ENCODE data around the gene HOXB7. TPM values are rescaled to one million over a fixed set of nuclear protein-coding genes. Genes with fewer than 3 reads are reported as not detected.

HOXB7 gene
- total RNA-seq, 1 experiment from 2014 or later, result not detected

GRCh38 chr17:48623583-48623982, 12.8 kb upstream of the HOXB7 start:
- Histone ChIP-seq H3K27ac (ENCODE audit: insufficient read length, low read depth, low read length) (no peak overlapping the region), H4K8ac (replicated peaks; ENCODE audit: insufficient read length, low read depth, low read length) (no peak overlapping the region), H3K27me3 (ENCODE audit: insufficient read depth, low read length) (peaks cover 98% of the 10 kb centered on the region), H3K14ac (ENCODE audit: insufficient read depth, low read length) (no peak overlapping the region), H2BK5ac (ENCODE audit: insufficient read length, low read length) (no peak overlapping the region), H3K79me1 (ENCODE audit: insufficient read depth, low read depth, low read length, poor library complexity, severe bottlenecking) (no peaks in the 10 kb centered on the region), H4K20me1 (ENCODE audit: control insufficient read depth, insufficient read depth, insufficient read length) (no peaks in the 10 kb centered on the region), H2AK5ac (ENCODE audit: insufficient read length, low read length) (no peak overlapping the region), H3K9me3 (ENCODE audit: control insufficient read depth, low read depth, low read length) (no peaks in the 10 kb centered on the region), H3T11ph (ENCODE audit: low read length) (no peak overlapping the region), H2BK15ac (ENCODE audit: low read depth, low read length) (no peak overlapping the region), H2AFZ (ENCODE audit: low read length) (no peak overlapping the region), H3K9ac (ENCODE audit: extremely low read depth, insufficient read length, low read length) (no peak overlapping the region), H2BK20ac (ENCODE audit: low read depth, low read length, poor library complexity, severe bottlenecking) (no peak overlapping the region), H2BK12ac (ENCODE audit: insufficient read length, low read depth, low read length) (no peak overlapping the region), H3K23ac (ENCODE audit: insufficient read length, low read depth, low read length) (no peak overlapping the region), H3K18ac (ENCODE audit: insufficient read length, low read depth, low read length) (no peak overlapping the region), H3K4ac (ENCODE audit: low read depth, low read length) (no peak overlapping the region), H4K91ac (ENCODE audit: insufficient read length, low read depth, low read length) (no peak overlapping the region), H4K5ac (ENCODE audit: insufficient read length, low read depth, low read length) (no peak overlapping the region), H2BK120ac (ENCODE audit: low read depth, low read length, poor library complexity, severe bottlenecking) (no peak overlapping the region), H3K79me2 (ENCODE audit: insufficient read depth, low read length) (no peaks in the 10 kb centered on the region), H3K56ac (ENCODE audit: insufficient read length, low read depth, low read length) (no peak overlapping the region), H3K4me2 (ENCODE audit: insufficient read depth, insufficient read length, low read length) (no peak overlapping the region), H3K4me1 (ENCODE audit: insufficient read depth, low read length) (no peaks in the 10 kb centered on the region; the same call in 1 of the 2 replicates), H3K23me2 (ENCODE audit: insufficient read length, low read depth, low read length, poor library complexity, severe bottlenecking) (peaks cover 5% of the 10 kb centered on the region)
- Mint-ChIP-seq H3K36me3 (ENCODE audit: insufficient read depth in 1 of 3, low read depth in 3 of 3) (peaks cover 0 to 2% (median 0%) of the 10 kb centered on the region in 3 experiments; a peak in 1 of 7 replicates), H3K4me1 (peaks cover 7 to 23% of the 10 kb centered on the region in 2 experiments), H3K9me3 (peaks cover 3 to 14% of the 10 kb centered on the region in 2 experiments; a peak in 3 of 5 replicates), H3K4me3 (no peak overlapping the region), H3K27me3 (ENCODE audit: low read depth) (peaks cover 100% of the 10 kb centered on the region), H3K27ac (no peak overlapping the region)
- TF ChIP-seq CTCF (conservative IDR thresholded peaks at IDR 0.05), result no peak
- WGBS (ENCODE audit: extremely low coverage, insufficient read length, low lambda C conversion rate), result no CpG with 5 or more reads among the region's 4 CpGs
- DNase-seq, result no peak

Data from H9 (cell line).